DND-41 (cell line): Measurements from ENCODE around the gene MANEAL.

ENCODE experiments used
- CTCF ChIP-seq: IDR thresholded peaks from 2 replicates; pipeline ENCODE4 v1.5.1; 2012; ENCODE audit warnings: borderline replicate concordance, low read length, moderate library complexity, mild to moderate bottlenecking; ENCODE audit not compliant: poor library complexity, severe bottlenecking; ENCODE audit errors: extremely low read depth
- EZH2 ChIP-seq: IDR thresholded peaks from 3 replicates; pipeline ENCODE4 v1.6.1; 2012; ENCODE audit warnings: borderline replicate concordance, low read depth, mild to moderate bottlenecking, moderate library complexity, low read length, inconsistent platforms; ENCODE audit not compliant: severe bottlenecking

- TF ChIP-seq CTCF (no peak), EZH2 (no peak)
Observed at GRCh38 chr1:37776946-37777516, 16.6 kb upstream of the MANEAL start.
